GM19397 (cell line): ENCODE measurements around the gene PNPLA8.

Source experiments
- ATAC-seq: cut with Tn5 transposase; IDR thresholded peaks from one replicate; pipeline ENCODE4 v1.9.1; 2021; ENCODE audit warnings: mild to moderate bottlenecking, moderate library complexity; ENCODE audit not compliant: unreplicated experiment

The PNPLA8 gene

GRCh38 chr7:108449521-108449920, 76.4 kb downstream of the PNPLA8 start:
- ATAC-seq, result no peak

- ATAC-seq, result no peak
Measured at GRCh38 chr7:108448584-108449505, 77.1 kb downstream of the PNPLA8 start.

- no peak for ATAC-seq
Measured at GRCh38 chr7:108442039-108442568, 83.8 kb downstream of the PNPLA8 start.

- no peak for ATAC-seq
Measured at GRCh38 chr7:108441392-108441955, 84.5 kb downstream of the PNPLA8 start.

- no peak for ATAC-seq
Measured at GRCh38 chr7:108440613-108441012, 85.3 kb downstream of the PNPLA8 start.

- ATAC-seq, result no peak
Measured at GRCh38 chr7:108436906-108437305, 89.0 kb downstream of the PNPLA8 start.

GRCh38 chr7:108434010-108434409, 91.9 kb downstream of the PNPLA8 start:
- ATAC-seq, result no peak

GRCh38 chr7:108431099-108431498, 94.8 kb downstream of the PNPLA8 start:
- no peak for ATAC-seq

GRCh38 chr7:108430664-108431063, 95.3 kb downstream of the PNPLA8 start:
- no peak for ATAC-seq

- ATAC-seq, result no peak
Measured at GRCh38 chr7:108427766-108428165, 98.2 kb downstream of the PNPLA8 start.

GRCh38 chr7:108425714-108426275, 100.1 kb downstream of the PNPLA8 start:
- ATAC-seq, result no peak

- ATAC-seq, result no peak
Measured at GRCh38 chr7:108424013-108424412, 101.9 kb downstream of the PNPLA8 start.

- no peak for ATAC-seq
Measured at GRCh38 chr7:108423089-108423989, 102.6 kb downstream of the PNPLA8 start.

- no peak for ATAC-seq
Measured at GRCh38 chr7:108421720-108422331, 104.1 kb downstream of the PNPLA8 start.
